Measurements from ENCODE around the gene HNRNPM.
"Not testable (repeated sequence)": the region's sequence is repeated elsewhere in the genome, so short reads cannot be mapped to it uniquely, and the experiment has no call there.

- not testable (repeated sequence) for TF ChIP-seq CTCF, POLR2A (IDR thresholded peaks at IDR 0.05)
Measured at GRCh38 chr19:8425331-8425730, 19.4 kb upstream of the HNRNPM start.
